ENCODE results near the gene ATP10A. TPM values are rescaled to one million over a fixed set of nuclear protein-coding genes. Genes with fewer than 3 reads are reported as not detected.

Gene ATP10A
- total and polyA plus RNA-seq, 7 donors, result 0.08 to 0.60 (median 0.36) TPM

- Histone ChIP-seq H3K27me3 (ENCODE audit: insufficient read depth in 3 of 3, low read length in 2 of 3) (no peaks in the 10 kb centered on the region), H3K4me3 (no peak overlapping the region), H3K4me1 (peaks cover 26% of the 10 kb centered on the region), H3K27ac (no peak overlapping the region), H3K36me3 (ENCODE audit: insufficient read depth in 1 of 2, low read depth in 1 of 2) (no peaks in the 10 kb centered on the region), H3K9me3 (no peaks in the 10 kb centered on the region)
- intact Hi-C loops (cut with DNase I), result loop anchor here in 1 of 2 donors (5.0 kb wide), 1 partner anchor 101 kb away; no protein-coding TSS in a partner anchor
- DNase-seq (no peak), ATAC-seq (no peak)
- 84 to 87% (median 84%) methylated on average over 13 of the region's 13 CpGs for WGBS, 3 donors
- no peak for TF ChIP-seq CTCF (IDR thresholded peaks at IDR 0.05)
Observed at GRCh38 chr15:25667829-25668228, 195.3 kb downstream of the ATP10A start.

DNA sequence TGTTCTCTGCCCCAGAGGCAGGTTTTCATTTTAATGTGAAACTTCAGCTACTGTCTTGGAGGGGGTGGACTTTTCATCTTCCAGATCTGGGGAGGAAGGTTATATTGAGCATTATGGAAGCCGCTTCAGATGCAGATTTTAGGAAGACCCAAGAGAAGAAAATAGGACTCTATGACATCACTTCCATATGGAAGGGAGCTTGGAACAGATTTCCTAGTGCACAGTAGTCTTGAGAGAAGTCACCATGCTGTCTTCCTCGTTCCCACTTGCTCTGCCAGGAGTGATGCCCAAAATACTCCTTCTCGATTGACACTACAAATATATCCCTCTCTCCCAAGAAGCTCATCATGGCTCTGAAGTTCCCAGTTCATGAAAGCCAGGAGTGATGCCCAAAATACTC lies 197.2 kb downstream of the ATP10A start:
- Histone ChIP-seq H3K36me3 (ENCODE audit: insufficient read depth in 1 of 2, low read depth in 1 of 2) (no peaks in the 10 kb centered on the region), H3K4me1 (peaks cover 10% of the 10 kb centered on the region), H3K9me3 (no peaks in the 10 kb centered on the region), H3K27me3 (ENCODE audit: insufficient read depth in 3 of 3, low read length in 2 of 3) (no peaks in the 10 kb centered on the region), H3K27ac (no peak overlapping the region), H3K4me3 (no peak overlapping the region)
- 57 to 86% (median 71%) methylated on average over 3 of the region's 3 CpGs for WGBS, 3 donors
- ATAC-seq (no peak), DNase-seq (no peak)
- intact Hi-C loops (cut with DNase I), result loop anchor here in 1 of 2 donors (5.0 kb wide), 1 partner anchor 99 kb away; no protein-coding TSS in a partner anchor
- TF ChIP-seq CTCF (IDR thresholded peaks at IDR 0.05), result no peak

DNA sequence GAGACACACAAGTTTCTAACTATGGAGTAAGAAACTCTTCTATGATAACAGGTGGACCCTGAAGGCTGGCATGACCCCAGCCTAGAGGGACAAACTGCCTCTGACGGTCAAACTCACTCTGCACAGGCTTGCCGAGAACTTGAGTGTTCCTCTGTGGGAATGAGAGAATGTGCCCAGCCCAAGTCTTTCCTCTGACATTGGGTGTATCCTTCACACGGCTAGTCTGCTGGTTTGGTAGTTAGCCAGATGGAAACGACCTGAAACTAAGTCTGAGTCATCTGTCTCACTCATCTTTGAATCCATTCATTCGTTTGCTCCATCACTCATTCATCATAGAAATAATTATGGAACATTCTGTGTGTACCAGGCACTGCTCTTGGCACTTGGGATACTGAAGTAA lies 198.4 kb downstream of the ATP10A start:
- Histone ChIP-seq H3K36me3 (ENCODE audit: insufficient read depth in 1 of 2, low read depth in 1 of 2) (no peaks in the 10 kb centered on the region), H3K4me3 (no peak overlapping the region), H3K27ac (no peak overlapping the region), H3K27me3 (ENCODE audit: insufficient read depth in 3 of 3, low read length in 2 of 3) (no peaks in the 10 kb centered on the region), H3K4me1 (no peaks in the 10 kb centered on the region), H3K9me3 (no peaks in the 10 kb centered on the region)
- TF ChIP-seq CTCF (IDR thresholded peaks at IDR 0.05), result no peak
- peak; percentile 43 to 72 (median 62) for ATAC-seq
- 36 to 54% (median 42%) methylated on average over 5 of the region's 5 CpGs for WGBS, 3 donors
- intact Hi-C loops (cut with DNase I), result loop anchor here in 1 of 2 donors (5.0 kb wide), 1 partner anchor 97 kb away; no protein-coding TSS in a partner anchor
- DNase-seq, result no peak

- WGBS, 3 donors, result 57 to 74% (median 60%) methylated on average over 5 of the region's 5 CpGs
- ATAC-seq, result no peak
- no peaks in the 10 kb centered on the region for H3K4me1 ChIP-seq
Observed at GRCh38 chr15:25663515-25663914, 199.6 kb downstream of the ATP10A start.

More at GRCh38 chr15:25663515-25663914, 199.6 kb downstream of the ATP10A start:
- Histone ChIP-seq H3K27ac (no peak overlapping the region), H3K9me3 (no peaks in the 10 kb centered on the region), H3K27me3 (ENCODE audit: insufficient read depth in 3 of 3, low read length in 2 of 3) (no peaks in the 10 kb centered on the region), H3K4me3 (no peak overlapping the region), H3K36me3 (ENCODE audit: insufficient read depth in 1 of 2, low read depth in 1 of 2) (no peaks in the 10 kb centered on the region)
- intact Hi-C loops (cut with DNase I), result no loop called here
- no peak for DNase-seq
- no peak for TF ChIP-seq CTCF (IDR thresholded peaks at IDR 0.05)
